CD4-positive, alpha-beta T cell treated with Interferon alpha-2 for 1 hour (primary cell): ENCODE measurements around the gene RAB36.

Source experiments
- DNase-seq, 2 donors: peaks; one replicate each; pipeline ENCODE4 v3.0.0-alpha.2; 2020 to 2022

The RAB36 gene

DNA sequence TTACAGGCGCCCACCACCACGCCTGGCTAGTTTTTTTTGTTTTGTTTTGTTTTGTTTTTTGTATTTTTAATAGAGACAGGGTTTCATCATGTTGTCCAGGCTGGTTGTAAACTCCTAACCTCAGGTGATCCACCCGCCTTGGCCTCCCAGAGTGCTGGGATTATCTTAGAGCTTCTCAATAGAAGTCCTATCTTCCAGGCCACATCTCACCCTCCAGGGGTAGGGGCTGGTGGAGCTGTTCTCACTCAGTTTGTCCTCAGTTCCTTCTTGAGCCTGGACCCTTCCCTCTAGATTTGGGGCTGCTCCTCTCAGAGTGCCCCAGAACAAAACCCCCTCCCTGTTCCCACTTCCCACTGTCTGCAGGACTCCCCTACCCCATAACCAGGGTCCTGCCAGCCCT lies 66.3 kb downstream of the RAB36 start:
- no peak for DNase-seq

DNA sequence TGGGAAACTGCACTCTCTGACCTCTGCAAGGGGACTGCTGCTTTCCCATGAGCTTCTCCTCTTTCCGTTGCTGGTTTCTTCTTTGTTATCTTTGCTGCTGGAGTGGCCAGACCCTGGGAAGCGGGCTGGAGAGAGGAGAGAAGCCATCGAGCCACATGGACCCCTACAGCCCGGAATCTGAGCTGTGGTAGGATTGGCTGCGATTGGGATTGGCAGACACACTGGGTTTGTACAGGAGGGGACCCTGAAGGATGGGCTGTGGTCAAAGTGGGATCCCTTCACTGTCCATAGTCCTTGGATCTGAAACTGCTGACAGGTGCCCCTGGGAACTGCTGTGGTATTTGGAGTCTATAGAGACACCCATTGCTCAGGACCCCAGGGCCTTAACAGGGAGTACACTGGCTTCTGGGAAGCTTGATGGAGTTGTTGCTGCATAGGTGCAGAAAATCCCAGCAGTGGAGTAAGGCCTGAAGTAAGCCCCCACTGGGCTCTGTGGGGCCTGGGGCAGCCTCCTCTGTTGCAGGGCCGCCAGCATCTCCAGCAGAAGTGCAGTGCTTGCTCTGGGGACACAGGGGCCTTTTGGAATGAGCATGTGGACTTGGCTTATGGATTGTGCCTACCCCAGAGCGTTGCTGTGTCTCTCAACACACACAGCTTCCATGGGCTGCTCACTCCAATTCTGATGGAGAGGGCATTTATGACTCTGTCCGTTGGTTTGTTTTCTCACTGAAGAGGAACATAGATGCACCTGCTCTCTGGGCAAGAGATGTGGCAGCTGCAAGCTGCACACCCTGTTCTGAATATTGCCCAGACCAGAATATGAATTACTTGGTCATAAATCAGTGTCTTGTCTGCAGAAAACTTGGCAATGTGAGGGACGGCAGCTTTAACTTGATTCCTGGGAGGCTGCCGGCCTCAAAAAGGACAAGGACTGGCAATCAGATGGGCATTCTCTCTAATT lies 67.1 kb downstream of the RAB36 start:
- DNase-seq = no peak

DNA sequence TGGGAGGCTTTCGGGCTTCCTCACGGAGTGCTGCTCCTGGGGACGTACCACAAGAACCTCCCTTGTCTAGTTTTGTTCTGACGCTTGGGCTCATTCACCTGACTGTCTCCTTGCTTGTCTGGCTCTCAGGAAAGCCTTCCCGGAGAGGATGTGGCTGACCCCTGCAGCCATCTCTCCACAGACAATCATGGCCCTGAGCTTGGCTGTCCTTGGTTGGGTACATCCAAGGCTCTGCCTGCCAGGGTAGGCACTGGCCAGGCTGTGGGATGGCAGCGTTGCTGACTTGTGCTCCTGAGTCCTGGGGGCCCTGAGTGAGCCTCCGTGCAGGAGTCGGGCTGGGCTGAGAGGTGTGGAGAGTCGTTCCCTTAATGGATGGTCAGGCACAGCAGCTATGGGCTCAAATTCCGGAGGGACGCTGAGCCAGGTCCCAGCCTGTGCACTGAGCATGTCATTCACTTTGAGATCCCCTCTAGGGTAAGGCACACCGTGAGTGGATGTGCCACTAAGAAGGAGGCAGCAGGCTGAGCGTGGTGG lies 67.8 kb downstream of the RAB36 start:
- no peak for DNase-seq

DNA sequence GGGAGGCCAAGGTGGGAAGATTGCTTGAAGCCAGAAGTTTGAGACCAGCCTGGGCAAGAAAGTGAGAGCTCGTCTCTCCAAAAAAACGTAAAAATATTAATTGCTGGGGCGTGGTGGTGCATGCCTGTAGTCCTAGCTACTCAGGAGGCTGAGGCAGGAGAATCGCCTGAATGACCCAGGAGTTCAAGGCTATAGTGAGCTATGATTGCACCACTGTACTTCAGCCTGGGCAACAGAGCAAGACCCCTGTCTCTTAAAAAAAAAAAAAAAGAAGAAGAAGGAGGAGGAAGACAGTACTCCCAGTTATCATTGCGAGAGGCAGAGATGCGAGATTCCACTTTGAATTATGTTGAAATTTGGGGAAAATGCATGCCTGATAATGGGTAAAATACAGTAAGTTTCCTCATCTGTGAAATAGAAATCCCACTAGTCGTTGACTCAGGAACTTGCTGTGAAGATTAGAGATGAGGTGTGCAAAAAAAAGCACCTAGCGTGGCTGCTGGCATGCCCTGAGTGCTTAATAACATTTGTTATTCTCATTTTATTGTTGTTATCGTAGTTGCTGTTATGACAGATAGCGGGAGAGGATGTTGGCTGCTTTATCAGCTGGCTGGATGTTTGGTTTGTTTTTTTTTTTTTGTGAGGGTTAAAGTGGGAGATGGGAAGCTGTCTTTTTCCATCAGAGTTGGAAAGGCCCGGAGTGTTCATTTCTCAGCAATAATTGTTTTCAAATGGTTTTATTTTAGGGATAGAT lies 68.5 kb downstream of the RAB36 start:
- no peak for DNase-seq
